ENCODE results near the gene UPK2. TPM values are rescaled to one million over a fixed set of nuclear protein-coding genes. Genes with fewer than 3 reads are reported as not detected.

Gene UPK2
- not detected for total RNA-seq

DNA sequence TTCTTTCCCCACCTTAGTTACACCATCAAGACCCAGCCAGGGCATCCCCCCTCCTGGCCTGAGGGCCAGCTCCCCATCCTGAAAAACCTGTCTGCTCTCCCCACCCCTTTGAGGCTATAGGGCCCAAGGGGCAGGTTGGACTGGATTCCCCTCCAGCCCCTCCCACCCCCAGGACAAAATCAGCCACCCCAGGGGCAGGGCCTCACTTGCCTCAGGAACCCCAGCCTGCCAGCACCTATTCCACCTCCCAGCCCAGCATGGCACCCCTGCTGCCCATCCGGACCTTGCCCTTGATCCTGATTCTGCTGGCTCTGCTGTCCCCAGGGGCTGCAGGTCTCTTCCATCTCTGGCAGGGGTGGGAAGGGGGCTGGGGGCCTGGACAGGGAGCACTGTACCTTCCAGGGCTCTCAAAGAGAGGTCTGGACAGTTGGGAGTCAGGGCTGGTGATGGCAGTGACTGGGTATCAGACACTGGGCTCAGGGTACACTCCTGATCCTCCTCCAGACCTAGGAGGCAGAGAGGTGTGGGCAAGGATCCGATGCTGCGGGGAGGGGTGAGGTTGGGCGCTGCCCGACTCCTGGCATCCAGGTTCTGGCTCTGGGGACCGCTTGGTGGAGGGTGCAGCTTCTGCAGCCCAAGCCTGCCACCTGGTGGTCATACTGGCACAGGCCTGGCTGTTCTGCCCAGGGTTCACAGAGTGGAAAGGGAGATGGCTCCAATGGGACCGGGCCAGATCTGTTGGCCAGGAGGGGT lies at the start of gene UPK2:
Gene UPK2, plus strand, starts transcription at position 205 of the 753 bp plus-strand sequence. Its CDS starts 53 bp downstream, at position 258.

GRCh38 chr11:118971646-118972045 lies 15.5 kb downstream of the UPK2 start, which contains the start of gene FOXR1:
Gene FOXR1 (plus strand): TSS chr11:118971761. CDS start chr11:118971932, 171 bp downstream.

GRCh38 chr11:118997627-118998387 lies 41.7 kb downstream of the UPK2 start, which contains the start of gene CENATAC:
Gene CENATAC (plus strand): TSS chr11:118998138. CDS start chr11:118998198, 60 bp downstream.

Small RNA genes within 50 kb of the gene (small RNA-seq; reads per million reads assigned to genes)
- gene AP003392.2 (not detected), gene MIR4492 (not detected), gene RF00017 (not detected), gene RF00019 (not detected), gene RN7SL688P (not detected)

Other genes starting within 250 kb of the UPK2 start
- gene DDX6, start 165.1 kb upstream of the UPK2 start, total RNA-seq = 291 TPM
- not detected for gene CXCR5, start 72.4 kb upstream of the UPK2 start, total RNA-seq
- 6.5 TPM for gene BCL9L, start 30.4 kb upstream of the UPK2 start, total RNA-seq
- gene FOXR1, start 15.5 kb downstream of the UPK2 start, total RNA-seq = not detected
- 38.5 TPM for gene CENATAC, start 41.8 kb downstream of the UPK2 start, total RNA-seq
- gene RPS25, start 62.0 kb downstream of the UPK2 start, total RNA-seq = 702 TPM
- gene TRAPPC4, start 62.5 kb downstream of the UPK2 start, total RNA-seq = 69.0 TPM
- gene SLC37A4, start 74.6 kb downstream of the UPK2 start, total RNA-seq = 12.0 TPM
- gene HYOU1, start 100.9 kb downstream of the UPK2 start, total RNA-seq = 76.6 TPM
- 28.1 TPM for gene VPS11, start 111.5 kb downstream of the UPK2 start, total RNA-seq
- 6.7 TPM for gene HMBS, start 128.6 kb downstream of the UPK2 start, total RNA-seq
- gene DPAGT1, start 145.6 kb downstream of the UPK2 start, total RNA-seq = 11.3 TPM
- gene C2CD2L, start 151.0 kb downstream of the UPK2 start, total RNA-seq = 15.5 TPM
- gene HINFP, start 165.3 kb downstream of the UPK2 start, total RNA-seq = 25.8 TPM
- 9.0 TPM for gene ABCG4, start 192.8 kb downstream of the UPK2 start, total RNA-seq
- 5.5 TPM for gene NLRX1, start 212.4 kb downstream of the UPK2 start, total RNA-seq
- gene NHERF4, start 229.2 kb downstream of the UPK2 start, total RNA-seq = not detected

All from diencephalon (tissue), 1 donor.